K562 (cell line): ENCODE measurements around the gene BNIP5. TPM values are rescaled to one million over a fixed set of nuclear protein-coding genes. Genes with fewer than 3 reads are reported as not detected.
A peak's percentile ranks its signal among the peaks of the same experiment; 100 is the strongest.

Experiments
- ATAC-seq: fragments of 200-7000 bp; cut with Tn5 transposase; 3 replicates; pipeline ENCODE4 v1.9.1; 2020; ENCODE audit warnings: moderate library complexity
- BruUV-seq: library from RNA; stranded (reverse); fragments of 400-500 nt; replicated peaks from 2 replicates; lab custom pipeline; 2021; lab: Mats Ljungman, UMichigan
- CTCF ChIA-PET: fragments of 300-600 bp; formaldehyde crosslinking; extraction: SDS; loops from one replicate; lab custom pipeline; 2021; ENCODE audit warnings: low intra/inter-chr PET ratio; lab: Yijun Ruan, JAX
- POLR2A ChIA-PET: fragments of 300-600, 350-650 bp; sonication (Branson Sonifier 250); formaldehyde crosslinking; extraction: SDS; loops from one replicate; lab custom pipeline; 2021; ENCODE audit warnings: antibody characterized with exemption, inconsistent platforms; lab: Yijun Ruan, JAX
- DNase-seq, 4 experiments: peaks; one replicate each; pipeline versions ENCODE4 v3.0.0 to v3.0.0-alpha.2; 2011 to 2018; ENCODE audit warnings: low spot score in 3 of 4, mixed read lengths in 3 of 4; ENCODE audit errors: extremely low read depth in 1 of 4
- FAIRE-seq: peaks from 2 replicates; lab custom pipeline; 2011; peaks lifted over from hg19 to GRCh38; lab: Jason Lieb, UNC
- H2AFZ ChIP-seq: 2 replicates; pipeline ENCODE4 v1.6.0; 2011; ENCODE audit warnings: low read depth, low read length, control low read depth, inconsistent platforms
- H3K27ac ChIP-seq: fragments of 200-600 bp; 3 replicates; pipeline ENCODE4 v1.8.0; 2011; ENCODE audit warnings: low read depth, mild to moderate bottlenecking, control low read depth, inconsistent platforms, low read length, moderate library complexity, mixed read lengths; ENCODE audit errors: extremely low read depth
- H3K27me3 ChIP-seq, 2 experiments: fragments of 300-600 bp in 1 of 2; 2 replicates in 1 of 2; 3 replicates in 1 of 2; pipeline versions ENCODE4 v1.6.0 to v1.8.0; 2011; ENCODE audit warnings: inconsistent platforms in 2 of 2, low read length in 2 of 2, mild to moderate bottlenecking in 1 of 2, mixed read lengths in 1 of 2, moderate library complexity in 1 of 2; ENCODE audit not compliant: control insufficient read depth in 2 of 2, insufficient read depth in 2 of 2
- H3K36me3 ChIP-seq: fragments of 300-600 bp; 3 replicates; pipeline ENCODE4 v1.8.0; 2011; ENCODE audit warnings: mild to moderate bottlenecking, low read length, inconsistent platforms; ENCODE audit not compliant: control insufficient read depth, insufficient read depth
- H3K4me1 ChIP-seq, 2 experiments: fragments of 200-600 bp in 1 of 2; replicated peaks in 1 of 2; 2 replicates in 1 of 2; 3 replicates in 1 of 2; pipeline versions ENCODE4 v1.5.1 to v1.8.0; 2011; ENCODE audit warnings: inconsistent platforms in 2 of 2, low read length in 2 of 2, mild to moderate bottlenecking in 1 of 2, mixed read lengths in 1 of 2, moderate library complexity in 1 of 2; ENCODE audit not compliant: control insufficient read depth in 2 of 2, insufficient read depth in 2 of 2
- H3K4me2 ChIP-seq: 2 replicates; pipeline ENCODE4 v1.6.1; 2011; ENCODE audit warnings: low read length, control low read depth, inconsistent platforms, mixed read lengths; ENCODE audit not compliant: insufficient read depth
- H3K4me3 ChIP-seq: fragments of 200-600 bp; sonication (generic), shearing (Covaris generic); 2 replicates; pipeline ENCODE4 v1.5.1; 2016; ENCODE audit warnings: control low read depth, inconsistent platforms
- H3K79me2 ChIP-seq: fragments of 200-600 bp; 3 replicates; pipeline ENCODE4 v1.8.0; 2011; ENCODE audit warnings: low read length, inconsistent platforms; ENCODE audit not compliant: control insufficient read depth, insufficient read depth
- H3K9ac ChIP-seq, 2 experiments: 2 replicates each; pipeline versions ENCODE4 v1.6.0 to v1.6.1; 2011; ENCODE audit warnings: low read depth in 2 of 2, low read length in 2 of 2, control low read depth in 1 of 2, inconsistent platforms in 1 of 2, mild to moderate bottlenecking in 1 of 2, mixed read lengths in 1 of 2; ENCODE audit not compliant: insufficient read depth in 1 of 2
- H3K9me1 ChIP-seq: one replicate; pipeline ENCODE4 v1.6.0; 2011; ENCODE audit warnings: inconsistent platforms, mild to moderate bottlenecking, low read length, moderate library complexity; ENCODE audit not compliant: control insufficient read depth, insufficient read depth
- H3K9me3 ChIP-seq: replicated peaks from 2 replicates; pipeline ENCODE4 v1.5.1; 2011; ENCODE audit warnings: low read depth, low read length, inconsistent platforms; ENCODE audit not compliant: control insufficient read depth, insufficient read depth
- H4K20me1 ChIP-seq: replicated peaks from 2 replicates; pipeline ENCODE4 v1.6.1; 2011; ENCODE audit warnings: low read length, inconsistent platforms, mixed read lengths; ENCODE audit not compliant: control insufficient read depth, insufficient read depth
- BACH1 ChIP-seq: fragments of 200-800 bp; sonication (Bioruptor generic); IDR thresholded peaks from 2 replicates; pipeline ENCODE4 v1.6.1; 2016; ENCODE audit warnings: missing genetic modification characterization, missing compliant biosample characterization
- CBFA2T2 ChIP-seq: fragments of 450-650 bp; conservative IDR thresholded peaks from 2 replicates; pipeline ENCODE4 v1.6.1; 2017; ENCODE audit warnings: mild to moderate bottlenecking
- GATA2 ChIP-seq: sonication (generic); formaldehyde crosslinking; IDR thresholded peaks from 2 replicates; pipeline ENCODE4 v1.4.0; 2020; ENCODE audit warnings: mild to moderate bottlenecking, missing genetic modification reagents
- MNT ChIP-seq, 2 experiments: fragments of 450-650 bp; conservative IDR thresholded peaks; 2 replicates each; pipeline ENCODE4 v1.6.1; 2017; ENCODE audit warnings: mild to moderate bottlenecking in 2 of 2, moderate library complexity in 2 of 2
- RFX7 ChIP-seq: fragments of 250-450 bp; sonication (Bioruptor Pico); IDR thresholded peaks from 2 replicates; pipeline ENCODE4 v1.5.1; 2021; ENCODE audit warnings: mild to moderate bottlenecking
- SMAD4 ChIP-seq: fragments of 250-450 bp; sonication (Bioruptor Pico); conservative IDR thresholded peaks from 2 replicates; pipeline ENCODE4 v1.8.0; 2021; ENCODE audit warnings: inconsistent platforms, mild to moderate bottlenecking, moderate library complexity
- ZBTB11 ChIP-seq, 3 experiments: fragments of 200-800 bp in 1 of 3; fragments of 250-450 bp in 1 of 3; fragments of 450-650 bp in 1 of 3; sonication (Bioruptor Pico) in 1 of 3; sonication (Bioruptor generic) in 1 of 3; formaldehyde crosslinking in 1 of 3; IDR thresholded peaks; 2 replicates each; pipeline versions ENCODE4 v1.6.1 to v1.8.0; 2016 to 2022; ENCODE audit warnings: mild to moderate bottlenecking in 2 of 3, missing genetic modification characterization in 2 of 3, missing compliant biosample characterization in 1 of 3, moderate library complexity in 1 of 3
- ZNF134 ChIP-seq: fragments of 250-450 bp; sonication (Bioruptor Pico); conservative IDR thresholded peaks from 2 replicates; pipeline ENCODE4 v1.4.0; 2020
- ZNF217 ChIP-seq: sonication (generic); formaldehyde crosslinking; IDR thresholded peaks from 2 replicates; pipeline ENCODE4 v1.8.0; 2022; ENCODE audit warnings: mild to moderate bottlenecking, missing genetic modification reagents
- ZNF583 ChIP-seq: fragments of 250-450 bp; sonication (Bioruptor Pico); IDR thresholded peaks from 2 replicates; pipeline ENCODE4 v1.4.0; 2020
- ZNF696 ChIP-seq: fragments of 250-450 bp; sonication (Bioruptor Pico); conservative IDR thresholded peaks from 2 replicates; pipeline ENCODE4 v1.4.0; 2020; ENCODE audit warnings: mild to moderate bottlenecking, moderate library complexity
- ZNF766 ChIP-seq: fragments of 200-800 bp; sonication (Bioruptor generic); conservative IDR thresholded peaks from 2 replicates; pipeline ENCODE4 v1.6.1; 2016; ENCODE audit warnings: missing genetic modification characterization, missing compliant biosample characterization
- WGBS: fragments of 100-300 bp; shearing (Covaris generic); methylation state at CpG from one replicate; pipeline ENCODE4 v1.1.6; 2016; ENCODE audit warnings: low coverage, mixed read lengths; ENCODE audit not compliant: insufficient coverage; ENCODE audit errors: missing lambda C conversion rate; 5-methylcytosine and 5-hydroxymethylcytosine counted together
- in situ Hi-C: fragments of 300-500 bp; cut with MboI; formaldehyde crosslinking; loops from 4 replicates; pipeline ENCODE4 v1.15.0; 2018; ENCODE audit warnings: inconsistent platforms, mixed read lengths
- intact Hi-C: fragments of 100-400 bp; cut with micrococcal nuclease; formaldehyde crosslinking; loops from 2 replicates; pipeline ENCODE4 v1.14.2; 2022
- polyA plus RNA-seq, 8 experiments: library from polyadenylated mRNA; depleted of rRNA in 4 of 8; stranded (reverse) in 5 of 8; unstranded in 3 of 8; fragments of >200 nt; fragmentation: Nextera tagmentation in 2 of 8; fragmentation: Illumina TruSeq in 1 of 8; extraction: Ambion mirVana in 2 of 8; extraction: Trizol in 1 of 8; gene quantifications; 2 replicates each; pipeline versions ENCODE4 v1.2.1 to v1.2.3, GENCODE V29; 2011 to 2014; ENCODE audit warnings: inconsistent platforms in 1 of 8, missing spikeins in 1 of 8
- total RNA-seq, 7 experiments: library from RNA; depleted of rRNA in 6 of 7; stranded (reverse); fragments of >200 nt in 6 of 7; fragmentation: Illumina TruSeq in 2 of 7; extraction: Trizol in 2 of 7; gene quantifications; 2 replicates each; pipeline versions ENCODE4 v1.2.1 to v1.2.3, GENCODE V29; 2011 to 2021; ENCODE audit warnings: low replicate concordance in 1 of 7
- TF ChIP-seq, protein P1 (sequence below): sonication (generic); formaldehyde crosslinking; IDR thresholded peaks from 2 replicates; pipeline ENCODE4 v1.8.0; 2022; ENCODE audit warnings: missing genetic modification reagents, mild to moderate bottlenecking, moderate library complexity, borderline replicate concordance

Gene BNIP5
- total and polyA plus RNA-seq, 9 of the 15 experiments (the other 6 are each of a cell fraction or from before 2014, with no cell fraction given): not detected

- Histone ChIP-seq H3K4me2 (no peak overlapping the region; the same call in 1 of the 2 replicates), H4K20me1 (no peaks in the 10 kb centered on the region), H3K27ac (no peak overlapping the region), H3K4me3 (no peak overlapping the region), H3K9ac (no peak overlapping the region), H3K79me2 (no peaks in the 10 kb centered on the region), H3K27me3 (no peaks in the 10 kb centered on the region; a peak in 2 of 5 replicates), H3K9me3 (no peaks in the 10 kb centered on the region), H3K9me1 (no peaks in the 10 kb centered on the region), H3K4me1 (peaks cover 0 to 12% of the 10 kb centered on the region in 2 experiments; a peak in 2 of 5 replicates), H3K36me3 (no peaks in the 10 kb centered on the region), H2AFZ (peak overlapping the region; percentile 80)
- ChIA-PET CTCF (interaction anchor here (5.9 kb wide), 1 partner anchor 56 kb away, joined by 45 read pairs; no protein-coding TSS in a partner anchor), POLR2A (interaction anchor here (0.6 to 2.4 kb wide), 6 partner anchors 11 to 155 kb away, joined by 3 to 15 read pairs (median 3); no protein-coding TSS in a partner anchor)
- DNase-seq: peak in 2 of 4 experiments; percentile 50 to 52
- intact Hi-C loops (loop anchor here (5.0 kb wide), 1 partner anchor 101 kb away; no protein-coding TSS in a partner anchor), in situ Hi-C loops (no loop called here)
- 0 out of 3 replicates have a peak, but pooled peaks have one; percentile 22 for ATAC-seq
- peak; percentile 57 for FAIRE-seq
- WGBS: 6% methylated on average over 4 of the region's 4 CpGs
- BruUV-seq: no TSS peak
- TF ChIP-seq SMAD4: 0 out of 2 replicates have a peak, but pooled peaks have one; percentile 9
- no peak for TF ChIP-seq ZNF134 (CRISPR knock-in tag)
- no peak for TF ChIP-seq ZNF217 (CRISPR knock-in tag)
- TF ChIP-seq ZNF583 (CRISPR knock-in tag): no peak
- no peak for TF ChIP-seq RFX7 (CRISPR knock-in tag)
- 0 out of 6 replicates have a peak, but pooled peaks of 1 of the 3 experiments have one; percentile 27 for TF ChIP-seq ZBTB11 (CRISPR knock-in tag; IDR thresholded peaks at IDR 0.05)
- TF ChIP-seq CBFA2T2: 0 out of 2 replicates have a peak, but pooled peaks have one; percentile 11
- TF ChIP-seq, protein P1, sequence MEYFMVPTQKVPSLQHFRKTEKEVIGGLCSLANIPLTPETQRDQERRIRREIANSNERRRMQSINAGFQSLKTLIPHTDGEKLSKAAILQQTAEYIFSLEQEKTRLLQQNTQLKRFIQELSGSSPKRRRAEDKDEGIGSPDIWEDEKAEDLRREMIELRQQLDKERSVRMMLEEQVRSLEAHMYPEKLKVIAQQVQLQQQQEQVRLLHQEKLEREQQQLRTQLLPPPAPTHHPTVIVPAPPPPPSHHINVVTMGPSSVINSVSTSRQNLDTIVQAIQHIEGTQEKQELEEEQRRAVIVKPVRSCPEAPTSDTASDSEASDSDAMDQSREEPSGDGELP: peak; percentile 86
- TF ChIP-seq MNT (conservative IDR thresholded peaks at IDR 0.05): no peak
- TF ChIP-seq BACH1 (tag): no peak
- no peak for TF ChIP-seq ZNF696 (CRISPR knock-in tag)
- TF ChIP-seq ZNF766 (CRISPR knock-in tag): no peak
- no peak for TF ChIP-seq GATA2 (CRISPR knock-in tag)
Observed at GRCh38 chr6:36358226-36358915, 21.7 kb upstream of the BNIP5 start.
